GM10847 (cell line): Measurements from ENCODE around the gene ZSCAN20.

ENCODE experiments used
- POLR2A ChIP-seq: IDR thresholded peaks from 2 replicates; pipeline ENCODE4 v1.6.1; 2011; ENCODE audit not compliant: insufficient read length; ENCODE audit errors: extremely low read depth

ZSCAN20 gene

DNA sequence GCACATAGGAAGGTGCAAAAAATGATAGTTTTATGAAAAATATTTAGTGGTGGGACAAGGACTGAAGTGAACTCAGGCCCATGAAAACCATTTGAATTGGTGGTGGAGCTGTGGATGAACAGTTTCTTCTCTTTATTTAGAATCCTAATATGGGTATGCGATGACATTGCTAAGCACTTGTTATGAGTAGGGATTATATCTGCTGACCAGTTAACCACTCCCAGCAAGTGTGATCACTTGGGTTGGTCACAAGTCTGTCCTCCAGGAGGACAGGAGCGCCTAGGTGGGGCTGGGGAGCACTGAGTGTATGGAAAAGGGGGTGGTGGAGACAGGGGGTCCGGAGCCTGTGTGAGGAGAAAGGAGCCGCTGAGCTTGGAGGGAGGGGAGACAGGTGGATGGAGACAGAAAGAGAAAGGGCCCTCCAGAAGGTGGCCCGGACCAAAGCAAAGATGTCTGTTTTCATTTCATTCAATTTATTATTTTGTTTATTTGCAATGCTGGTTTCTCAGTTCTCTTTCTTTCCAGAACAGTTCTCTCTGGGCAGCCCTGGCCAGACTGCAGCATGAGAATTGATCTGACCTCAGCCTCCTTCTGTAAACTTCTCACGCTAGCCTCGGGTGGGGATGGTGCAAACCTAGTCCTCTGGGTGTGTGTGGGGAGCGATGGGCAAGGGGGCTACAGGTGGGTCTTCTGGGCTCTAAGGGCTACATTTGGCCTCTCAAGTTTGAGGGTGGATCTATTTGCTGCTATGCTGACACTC, 9.9 kb upstream of the ZSCAN20 start:
- TF ChIP-seq POLR2A: no peak

DNA sequence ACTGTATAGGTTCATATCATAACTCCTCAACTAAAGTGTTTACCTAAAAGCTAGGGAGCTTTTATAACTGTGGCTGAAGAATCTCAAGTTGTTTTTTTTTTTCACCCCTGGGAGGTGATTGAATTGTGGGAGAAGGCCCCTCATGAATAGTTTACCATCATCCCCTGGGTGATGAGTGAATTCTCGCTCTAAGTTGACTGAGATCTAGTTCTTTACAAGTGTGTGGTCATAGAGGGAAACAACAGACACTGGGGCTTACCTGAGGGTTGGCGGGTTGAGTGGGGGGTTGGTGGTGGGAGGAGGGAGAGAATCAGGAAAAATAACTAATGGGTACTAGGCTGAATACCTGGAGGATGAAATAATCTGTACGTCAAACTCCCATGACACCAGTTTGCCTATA, 7.9 kb upstream of the ZSCAN20 start:
- TF ChIP-seq POLR2A: no peak

DNA sequence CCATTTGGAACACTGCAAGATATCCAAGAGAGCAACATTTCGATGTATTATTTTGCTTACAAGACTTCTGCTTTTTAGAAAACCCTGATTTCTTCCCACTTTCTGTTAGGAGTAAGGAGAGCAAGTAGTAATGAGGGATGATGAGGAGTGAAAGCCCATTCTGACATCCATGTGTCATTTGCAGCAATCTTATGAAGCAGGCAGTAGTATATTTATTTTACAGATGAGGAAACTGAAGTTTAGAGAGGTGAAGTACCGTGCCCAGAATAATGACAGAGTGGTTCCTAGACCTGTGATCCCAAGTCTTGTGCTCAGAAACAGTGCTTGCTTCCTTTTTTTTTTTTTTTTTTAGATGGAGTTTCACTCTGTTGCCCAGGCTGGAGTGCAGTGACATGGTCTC, 7.1 kb upstream of the ZSCAN20 start:
- no peak for TF ChIP-seq POLR2A

DNA sequence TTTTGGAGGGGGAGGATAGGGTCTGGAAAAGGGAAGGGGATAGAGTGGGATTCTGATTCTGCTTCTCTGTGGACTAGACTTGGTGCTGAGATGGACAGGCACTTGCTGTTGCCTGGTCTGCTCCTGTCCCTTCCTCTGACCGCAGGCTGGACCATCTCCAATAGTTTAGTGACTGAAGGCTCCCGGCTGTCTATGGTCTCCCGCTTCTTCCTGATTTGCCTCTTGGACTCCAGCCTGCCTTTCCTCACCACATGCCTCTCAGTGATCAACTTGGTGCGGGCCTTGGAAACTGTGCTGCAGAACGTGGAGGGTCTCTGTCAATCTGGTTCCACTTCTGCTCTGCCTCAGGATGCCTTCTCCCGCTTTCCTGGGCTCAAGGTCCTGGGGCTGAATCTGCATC, 6.3 kb upstream of the ZSCAN20 start:
- TF ChIP-seq POLR2A: no peak

DNA sequence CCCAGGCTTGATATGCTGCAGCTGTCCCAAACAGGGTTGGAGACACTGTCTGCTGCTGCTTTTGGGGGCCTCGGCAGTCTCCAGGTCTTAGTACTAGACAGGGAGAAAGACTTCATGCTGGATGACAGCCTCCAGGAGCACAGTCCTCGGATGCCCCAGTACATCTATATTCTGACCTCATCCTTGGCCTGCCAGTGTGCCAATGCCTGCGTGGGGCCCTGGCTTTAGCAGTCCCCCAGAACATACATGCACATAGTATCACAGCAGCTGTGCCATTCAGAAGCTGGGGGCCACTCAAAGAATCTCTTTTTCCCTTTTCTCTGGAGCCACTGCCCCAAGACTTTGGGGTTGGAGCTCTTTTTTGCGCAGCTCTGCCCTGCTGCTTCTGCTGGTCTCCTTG, 4.4 kb upstream of the ZSCAN20 start:
- TF ChIP-seq POLR2A: no peak

DNA sequence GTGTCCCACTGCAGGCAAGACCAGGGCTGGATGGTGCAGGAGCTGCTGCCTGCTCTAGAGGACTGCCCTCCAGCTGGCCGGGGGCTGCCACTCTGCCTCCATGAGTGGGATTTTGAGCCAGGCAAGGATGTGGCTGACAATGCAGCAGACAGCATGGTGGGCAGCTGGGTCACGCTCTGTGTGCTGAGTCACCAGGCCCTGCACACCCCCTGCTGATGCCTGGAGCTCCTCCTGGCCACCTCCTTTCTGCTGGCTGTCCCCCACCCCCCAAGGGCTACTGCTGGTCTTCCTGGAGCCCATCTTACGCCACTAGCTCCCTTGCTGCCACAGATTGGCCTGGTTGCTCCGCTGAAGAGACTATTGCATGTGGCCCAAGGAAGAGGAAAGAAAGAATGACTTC, 3.9 kb upstream of the ZSCAN20 start:
- TF ChIP-seq POLR2A: no peak

DNA sequence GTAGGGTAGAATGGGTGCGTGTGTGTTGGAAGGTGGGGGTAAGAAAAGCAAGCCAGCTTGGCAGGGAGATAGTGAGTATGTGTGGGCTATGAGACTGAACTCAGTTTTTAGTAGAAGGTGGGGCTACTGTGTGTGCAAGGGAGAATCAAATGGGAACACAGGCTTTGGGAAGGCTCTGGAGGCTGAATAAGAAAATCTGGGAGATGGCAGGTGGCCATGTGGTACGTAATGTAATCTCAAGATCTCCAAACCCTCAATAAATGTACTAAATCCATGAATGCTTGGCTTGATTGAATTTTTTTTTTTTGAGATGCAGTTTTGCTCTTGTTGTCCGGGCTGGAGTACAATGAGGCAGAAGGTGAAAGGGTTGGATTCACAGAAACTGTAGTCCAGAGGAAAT, 3.5 kb upstream of the ZSCAN20 start:
- TF ChIP-seq POLR2A: no peak

DNA sequence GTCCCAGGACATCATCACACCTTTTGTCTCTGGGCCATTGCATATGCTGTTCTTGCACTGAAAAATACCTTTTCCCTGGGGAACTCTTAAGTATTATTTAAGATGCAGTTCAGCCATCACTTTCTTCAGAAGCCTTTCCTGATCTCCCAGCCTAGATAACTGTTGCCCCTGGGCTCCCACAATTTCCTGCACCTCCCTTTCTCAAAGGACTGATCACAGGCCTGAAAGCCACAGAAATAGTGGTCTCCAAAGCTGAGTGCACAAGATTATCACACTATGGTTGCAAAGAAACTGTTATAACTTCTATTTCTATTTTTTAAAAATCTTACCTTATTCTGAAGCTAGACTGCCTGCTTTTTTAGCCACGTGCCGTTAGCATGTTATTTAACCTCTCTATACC, 2.8 kb upstream of the ZSCAN20 start:
- no peak for TF ChIP-seq POLR2A

DNA sequence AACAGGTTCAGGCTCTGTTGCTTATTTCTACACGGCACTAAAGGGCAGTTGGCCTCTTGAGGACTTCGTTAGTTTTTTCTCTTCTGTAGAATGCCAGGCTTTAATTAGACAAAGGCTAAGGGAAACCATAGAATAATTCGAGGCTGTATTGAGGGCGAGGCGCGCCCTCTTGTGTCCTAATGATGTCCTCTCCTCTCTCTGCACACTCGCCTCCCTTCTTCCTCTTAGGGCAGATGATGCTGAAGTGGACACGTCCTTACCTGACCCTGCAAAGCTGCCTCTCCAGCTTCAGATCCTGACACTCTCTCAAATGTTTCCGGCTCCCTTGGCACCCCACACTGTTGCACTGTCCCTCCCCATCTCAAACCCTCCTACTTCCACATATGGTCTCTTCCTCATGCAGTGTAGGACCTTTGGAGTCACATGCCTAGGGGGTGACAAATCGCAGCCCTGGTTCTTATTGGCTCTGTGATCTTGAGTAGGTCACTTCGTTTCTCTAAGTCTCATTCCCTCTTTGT, 1.9 kb upstream of the ZSCAN20 start:
- TF ChIP-seq POLR2A: no peak

DNA sequence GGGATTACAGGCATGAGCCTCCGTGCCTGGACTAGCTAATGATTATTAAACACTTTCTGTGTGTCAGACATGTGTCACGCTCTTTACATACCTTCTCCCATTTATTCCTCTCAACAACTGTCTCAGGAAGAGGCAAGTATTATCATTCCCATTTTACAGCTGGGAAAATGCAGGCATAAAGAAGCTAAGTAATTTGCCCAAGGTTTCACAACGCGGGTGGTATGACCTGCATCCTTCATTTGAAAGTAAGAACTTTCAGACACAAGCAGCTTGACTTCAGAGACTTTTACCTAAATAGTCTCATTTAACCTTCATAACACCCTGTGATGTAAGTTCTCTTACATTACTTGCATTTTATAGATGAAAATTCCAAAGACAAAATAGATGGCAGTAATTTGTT, 1.0 kb upstream of the ZSCAN20 start:
- no peak for TF ChIP-seq POLR2A

DNA sequence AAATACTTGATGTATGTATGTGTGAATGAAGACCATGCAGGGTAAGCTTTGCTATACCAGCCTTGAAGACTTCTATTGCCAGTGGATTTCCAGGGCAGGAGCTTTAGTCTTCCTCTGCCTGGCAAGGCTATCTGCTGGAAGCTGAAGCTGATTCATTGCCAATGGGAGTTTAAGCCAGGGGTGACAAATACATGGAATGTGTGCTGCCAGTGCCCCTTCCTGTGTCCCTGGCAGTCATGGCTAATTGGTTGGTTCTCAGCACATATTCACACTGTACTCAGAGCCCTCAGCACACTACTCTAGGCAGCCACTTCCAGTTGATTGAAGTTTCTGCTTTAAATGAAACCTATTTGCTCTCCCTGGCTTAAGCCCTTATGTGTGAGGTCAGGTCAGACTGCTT, 1.5 kb downstream of the ZSCAN20 start:
- TF ChIP-seq POLR2A: no peak

DNA sequence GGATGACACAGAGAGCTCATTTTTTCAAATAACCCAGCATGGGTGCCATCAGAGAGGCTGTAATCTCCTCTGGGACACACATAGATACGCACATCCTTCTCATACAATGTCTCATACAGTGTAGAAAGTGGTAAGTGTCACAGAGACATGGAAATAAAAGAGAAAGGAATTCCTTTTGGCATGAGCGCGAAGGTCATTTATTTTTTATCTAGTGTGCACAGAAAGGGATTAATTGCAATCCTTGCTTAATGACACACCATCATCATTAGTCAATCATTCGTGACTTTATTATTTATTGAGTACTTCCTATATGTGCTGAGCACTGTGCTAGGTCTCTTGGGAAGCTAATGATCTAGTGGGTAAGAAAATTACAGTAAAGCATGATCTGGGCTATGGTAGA, 5.0 kb downstream of the ZSCAN20 start:
- no peak for TF ChIP-seq POLR2A

DNA sequence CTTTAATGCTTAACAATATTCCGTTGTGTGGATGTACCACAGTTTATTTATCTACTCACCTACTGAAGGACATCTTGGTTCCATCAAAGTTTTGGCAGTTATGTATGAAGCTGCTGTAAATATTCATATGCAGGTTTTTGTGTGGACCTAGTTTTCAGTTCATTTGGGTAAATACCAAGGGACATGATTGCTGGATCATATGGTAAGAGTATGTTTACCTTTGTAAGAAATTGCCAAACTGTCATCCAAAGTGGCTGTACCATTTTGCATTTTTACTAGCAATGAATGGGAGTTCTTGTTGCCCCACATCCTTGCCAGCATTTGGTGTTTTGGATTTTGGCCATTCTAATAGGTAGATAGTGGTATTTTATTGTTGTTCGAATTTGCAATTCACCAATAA, 10.0 kb downstream of the ZSCAN20 start:
- no peak for TF ChIP-seq POLR2A

DNA sequence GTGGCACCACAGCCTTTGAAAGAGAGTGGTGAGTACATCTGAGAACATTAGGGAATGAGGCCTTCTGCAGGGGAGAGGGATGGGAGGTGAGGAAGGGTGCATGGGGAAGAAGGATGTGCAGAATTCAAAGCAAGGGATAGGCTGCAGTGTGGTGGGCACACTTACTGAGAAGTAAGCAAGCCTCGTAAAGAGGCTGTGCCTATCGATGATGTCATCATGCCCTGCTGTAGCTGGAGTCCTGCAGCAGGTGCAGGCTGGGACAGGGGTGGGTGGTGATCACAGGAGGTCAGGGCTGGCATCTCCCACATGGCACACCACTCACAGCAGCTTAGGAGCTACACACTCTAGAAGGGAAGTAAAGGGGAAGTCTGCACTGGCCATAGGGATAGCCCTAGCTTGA, 16.2 kb downstream of the ZSCAN20 start:
- TF ChIP-seq POLR2A: no peak

DNA sequence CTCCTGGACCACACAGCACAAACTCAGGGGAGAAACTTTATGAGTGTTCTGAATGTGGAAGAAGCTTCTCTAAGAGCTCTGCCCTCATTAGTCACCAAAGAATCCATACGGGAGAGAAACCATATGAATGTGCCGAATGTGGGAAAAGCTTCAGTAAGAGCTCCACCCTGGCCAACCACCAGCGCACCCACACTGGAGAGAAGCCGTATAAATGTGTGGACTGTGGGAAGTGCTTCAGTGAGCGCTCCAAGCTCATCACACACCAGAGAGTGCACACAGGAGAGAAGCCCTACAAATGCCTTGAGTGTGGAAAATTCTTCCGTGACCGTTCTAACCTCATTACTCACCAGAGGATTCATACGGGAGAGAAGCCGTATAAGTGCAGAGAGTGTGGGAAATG, 22.5 kb downstream of the ZSCAN20 start:
- no peak for TF ChIP-seq POLR2A

DNA sequence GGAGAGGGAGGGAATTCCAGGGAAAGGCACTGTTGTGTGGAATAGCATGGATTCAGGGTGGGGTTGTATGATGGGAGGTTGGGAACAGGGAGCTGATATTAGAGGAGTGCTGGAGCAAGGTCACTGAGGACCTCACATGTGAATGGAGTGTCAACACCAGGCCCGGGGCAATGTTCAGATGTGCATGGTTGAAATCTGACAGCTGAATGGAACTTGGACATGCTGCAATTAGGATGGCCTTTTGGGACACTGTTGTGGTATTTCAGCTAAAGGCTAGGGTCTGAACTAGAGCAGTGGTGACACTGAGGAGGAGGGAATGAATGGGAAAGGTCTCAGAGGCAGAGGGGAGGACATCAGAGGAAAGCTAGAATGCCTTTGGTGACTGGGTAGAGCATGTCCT, 25.0 kb downstream of the ZSCAN20 start:
- TF ChIP-seq POLR2A: no peak

DNA sequence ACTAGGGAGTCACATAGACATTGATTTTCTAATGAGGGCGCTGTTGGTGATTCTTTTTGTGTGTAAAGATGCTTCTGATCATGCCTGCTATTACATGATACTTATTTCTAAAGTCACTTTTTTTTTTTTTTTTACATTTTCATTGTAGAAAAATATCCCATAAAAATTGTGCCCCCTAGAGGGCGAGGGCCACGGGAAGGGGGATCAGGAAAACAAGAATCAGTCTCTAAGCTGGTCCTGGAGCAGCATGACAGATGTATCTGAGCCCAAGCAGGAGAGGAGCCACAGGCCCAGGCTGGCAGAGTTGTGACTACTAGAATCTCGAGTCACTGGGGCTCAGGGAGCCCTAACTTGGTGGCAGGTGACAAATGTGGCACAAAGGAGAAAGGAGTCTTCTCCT, 28.1 kb downstream of the ZSCAN20 start:
- TF ChIP-seq POLR2A: no peak
